ENCODE measurements around the gene JAG2.

The JAG2 gene

DNA sequence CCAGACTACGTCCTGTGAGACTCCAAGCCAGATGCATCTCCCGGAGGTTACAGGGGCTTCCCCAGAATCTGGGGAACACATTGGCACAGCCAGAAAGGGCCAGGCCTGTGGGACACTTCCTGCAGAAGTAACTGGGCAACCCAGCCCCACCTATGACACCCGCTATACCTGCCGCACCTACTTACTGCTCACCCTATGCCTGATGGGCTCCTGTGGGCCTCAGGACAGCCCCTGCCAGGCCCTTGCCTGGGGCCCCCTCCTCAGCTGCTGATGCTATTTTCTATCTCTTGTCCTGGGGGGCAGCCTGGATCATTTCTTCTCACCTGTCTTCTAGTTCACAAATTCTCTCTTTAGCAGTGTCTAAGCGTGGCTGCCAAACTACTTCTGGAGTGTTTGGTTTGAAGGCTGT is 28.7 kb downstream of the JAG2 start:
- no peak for DNase-seq (ENCODE audit: low read depth in 2 of 2)

DNA sequence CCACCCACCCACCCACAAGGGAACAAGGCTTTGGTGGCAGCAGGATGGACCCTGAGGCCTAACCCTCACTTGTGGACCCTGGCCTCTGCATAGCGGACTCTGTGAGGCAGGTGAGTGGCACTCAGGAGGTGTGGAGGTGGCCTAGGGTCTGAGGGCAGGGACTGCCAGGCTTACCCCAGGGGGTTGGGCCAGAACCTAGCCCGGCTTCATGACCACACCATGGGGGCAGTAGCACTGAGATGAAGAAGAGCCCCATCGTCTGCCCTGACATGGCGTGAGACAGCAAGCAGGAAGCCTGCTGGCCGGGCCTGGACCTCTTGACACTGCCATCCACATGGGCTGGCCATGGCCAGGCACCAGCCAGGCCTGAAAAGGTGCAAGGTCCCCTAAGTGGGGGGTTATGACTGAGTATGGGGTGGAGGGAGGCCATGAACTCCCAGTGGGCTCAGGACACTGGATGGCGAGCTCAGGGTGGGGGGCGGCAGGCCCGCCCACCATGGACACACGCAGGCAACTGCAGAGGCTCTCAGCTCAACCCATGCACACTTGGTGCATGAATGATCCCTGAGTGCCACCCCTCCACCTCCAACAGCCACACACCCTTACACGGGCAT is 29.3 kb downstream of the JAG2 start:
- no peak for DNase-seq (ENCODE audit: low read depth in 2 of 2)

DNA sequence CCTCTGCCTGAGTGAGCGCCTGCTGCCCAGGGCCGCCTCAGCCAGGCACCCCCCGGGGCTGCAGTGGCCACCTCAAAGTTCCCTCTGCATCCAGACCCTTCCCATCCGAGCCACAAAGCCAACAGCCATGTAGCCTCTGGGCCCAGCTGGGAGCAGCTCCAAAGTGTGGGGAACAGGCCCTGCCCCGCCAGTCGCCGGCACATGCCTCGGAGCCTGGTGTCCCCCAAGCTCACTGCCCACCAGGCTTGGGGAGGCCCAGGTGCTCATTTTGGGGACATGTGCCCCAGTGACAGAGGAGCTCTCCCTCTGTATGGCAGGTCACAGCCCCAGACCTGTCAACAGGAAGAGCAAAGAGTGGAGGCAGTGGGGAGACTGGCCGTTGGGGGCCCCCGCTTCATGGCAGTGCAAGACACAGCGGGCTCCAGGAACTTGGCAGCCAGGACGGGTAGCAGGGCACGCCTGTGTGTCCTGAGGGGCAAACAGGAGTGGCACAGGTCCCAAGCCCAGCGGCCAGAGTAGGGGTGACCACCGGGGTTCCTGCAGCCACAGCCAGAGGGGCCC is 29.9 kb downstream of the JAG2 start:
- DNase-seq (ENCODE audit: low read depth in 2 of 2): no peak

DNA sequence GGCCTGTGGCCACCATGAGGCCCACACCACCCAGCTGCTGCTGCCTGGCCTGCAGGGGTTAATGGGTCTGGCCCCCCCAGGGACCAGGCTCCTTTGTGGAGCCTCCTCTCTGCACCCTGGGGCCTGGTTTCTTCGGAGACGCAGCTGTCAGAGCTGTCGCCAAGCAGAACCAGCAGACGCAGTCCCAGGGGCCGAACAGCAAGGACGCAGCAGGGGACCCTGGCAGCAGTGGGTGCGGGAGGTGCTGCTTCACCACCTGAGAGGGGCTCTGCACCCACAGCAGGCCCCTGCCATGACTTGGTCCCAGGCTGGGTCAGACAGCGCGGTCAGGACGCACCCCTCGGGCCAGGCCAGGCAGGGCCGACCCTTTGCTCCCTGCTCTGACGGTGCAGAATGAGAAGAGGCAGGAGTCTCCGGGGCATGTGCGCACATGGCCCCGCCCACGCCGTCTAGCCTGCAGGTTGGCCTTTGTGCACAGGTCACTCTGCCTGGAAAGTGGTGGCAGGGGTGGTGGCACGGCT is 30.5 kb downstream of the JAG2 start:
- DNase-seq (ENCODE audit: low read depth in 2 of 2): no peak

DNA sequence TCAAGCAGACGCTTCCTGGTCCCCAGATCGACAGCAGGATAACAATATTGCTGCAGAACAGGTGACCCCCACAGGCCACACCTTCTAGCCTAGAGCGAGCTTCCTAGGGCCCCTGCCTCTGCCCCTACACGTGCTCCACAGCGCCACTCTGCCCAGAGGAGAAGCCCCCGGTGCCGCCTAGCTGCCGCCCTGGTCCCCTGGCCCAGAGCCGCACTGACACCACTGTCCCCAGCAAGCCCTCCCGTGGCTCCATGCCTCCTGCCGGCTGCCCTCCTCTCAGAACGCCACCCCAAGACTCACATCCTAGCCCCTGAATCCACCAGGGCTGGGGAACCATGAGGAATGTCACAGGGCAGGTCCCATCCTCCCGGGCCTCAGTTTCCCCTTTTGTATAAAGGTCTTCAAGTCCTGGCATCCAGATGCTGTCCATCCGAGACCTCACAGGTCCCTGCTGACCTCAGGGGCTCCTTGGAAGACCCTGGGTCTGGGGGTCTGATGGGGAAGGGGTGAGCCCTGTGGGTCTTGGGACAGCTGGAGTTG is 31.0 kb downstream of the JAG2 start:
- no peak for DNase-seq (ENCODE audit: low read depth in 2 of 2)

DNA sequence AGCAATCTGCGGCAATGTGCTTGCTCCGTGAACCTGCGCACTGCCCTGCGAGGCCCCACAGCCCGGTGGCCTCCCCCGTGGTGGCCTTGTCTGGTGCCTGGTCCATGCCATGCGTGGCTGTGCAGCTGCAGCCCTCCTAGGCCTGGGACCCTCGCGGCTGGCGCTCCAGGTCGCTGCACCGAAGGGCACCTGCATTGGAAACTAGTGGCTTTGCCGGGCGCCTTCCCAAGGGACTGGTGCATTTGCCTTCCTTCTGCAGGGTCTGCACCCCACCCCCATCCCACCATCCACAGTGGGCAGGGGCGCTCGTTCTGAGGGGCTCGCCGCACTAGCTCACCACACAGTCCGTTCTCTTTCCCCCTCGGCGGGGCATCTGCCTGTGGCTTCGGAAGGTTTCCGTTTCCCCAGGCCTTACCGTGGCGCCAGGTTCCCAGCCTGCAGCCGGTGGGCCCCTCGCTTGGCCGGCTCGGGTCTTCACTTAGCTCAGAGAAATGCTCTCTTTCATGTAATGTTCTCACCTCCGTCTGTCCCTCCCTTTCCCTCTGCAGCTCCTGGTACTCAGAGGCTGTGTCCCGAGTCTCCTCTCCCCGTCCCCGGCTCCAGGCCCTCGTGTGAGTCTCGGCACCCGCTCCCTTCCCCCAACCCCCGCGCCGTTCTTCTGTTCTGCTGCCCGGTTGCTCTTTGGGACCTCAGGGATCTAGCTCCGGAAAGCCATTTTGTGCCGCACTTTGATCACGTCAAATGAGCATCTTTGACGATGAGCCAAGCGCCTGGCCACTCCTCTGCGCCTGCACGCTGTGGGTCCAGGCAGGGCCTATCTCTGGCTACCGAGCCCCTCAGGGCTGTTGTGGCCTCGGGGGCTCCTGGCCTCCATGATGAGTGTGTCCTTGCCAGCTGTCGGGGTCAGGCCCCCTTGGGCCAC is 31.9 kb downstream of the JAG2 start:
- no peak for DNase-seq (ENCODE audit: low read depth in 2 of 2)

DNA sequence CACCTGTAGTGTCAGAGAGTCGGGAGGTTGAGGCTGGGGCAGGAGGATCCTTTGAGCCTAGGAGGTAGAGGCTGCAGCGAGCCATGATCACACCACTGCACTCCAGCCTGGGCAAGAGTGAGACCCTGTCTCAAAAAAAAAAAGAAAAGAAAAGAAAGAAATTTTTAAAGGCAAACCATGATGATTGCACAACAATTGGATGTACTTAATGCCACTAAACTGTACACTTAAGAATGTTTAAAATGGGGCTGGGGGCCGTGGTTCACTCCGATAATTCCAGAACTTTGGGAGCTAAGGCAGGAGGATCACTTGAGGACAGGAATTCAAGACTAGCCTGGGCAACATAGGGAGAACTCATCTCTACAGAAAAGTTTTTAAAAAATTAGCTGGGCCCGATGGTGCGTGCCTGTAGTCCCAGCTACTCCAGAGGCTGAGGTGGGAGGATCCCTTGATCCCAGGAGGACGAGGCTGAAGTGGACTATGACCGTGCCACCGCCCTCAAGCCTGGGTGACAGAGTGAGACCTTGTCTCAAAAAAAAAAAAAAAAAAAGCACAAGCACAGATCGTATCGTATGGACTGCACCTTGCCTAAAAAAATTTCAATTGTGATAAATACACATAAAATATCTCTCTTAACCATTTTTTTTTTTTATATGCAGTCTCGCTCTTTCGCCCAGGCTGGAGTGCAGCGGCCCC is 32.7 kb downstream of the JAG2 start:
- no peak for DNase-seq (ENCODE audit: low read depth in 2 of 2)

DNA sequence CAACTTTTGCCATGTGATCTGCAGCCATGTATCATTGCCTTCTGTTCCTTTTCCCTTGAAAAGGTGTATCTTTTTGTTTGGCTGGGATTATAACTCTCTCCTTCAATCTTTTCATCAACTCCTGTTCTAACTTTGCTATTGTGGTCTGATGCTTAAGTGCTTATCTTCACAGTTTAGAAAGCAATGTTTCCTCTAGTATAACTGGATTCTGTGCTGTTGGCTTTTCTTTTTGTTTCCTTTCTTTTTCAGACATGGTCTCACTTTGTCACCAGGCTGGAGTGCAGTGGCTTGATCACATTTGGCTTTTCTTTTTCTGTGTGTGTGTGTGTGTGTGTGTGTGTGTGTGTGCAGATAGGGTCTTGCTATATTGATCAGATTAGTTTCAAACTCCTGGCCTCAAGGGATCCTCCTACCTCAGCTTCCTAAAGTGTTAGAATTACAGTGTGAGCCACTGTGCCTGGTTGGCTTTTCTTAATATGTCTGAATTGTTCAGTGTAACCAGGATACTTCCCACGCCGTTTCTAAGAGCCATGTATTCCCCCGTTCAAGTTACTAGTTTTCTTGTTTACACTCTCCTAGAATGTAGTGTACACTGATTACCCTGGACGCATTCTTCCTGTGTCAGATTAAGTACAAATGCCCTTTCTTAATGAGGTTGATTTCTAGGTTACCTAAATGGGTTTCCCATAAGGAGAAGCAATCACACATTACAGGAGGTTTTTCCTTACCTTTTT is 35.5 kb downstream of the JAG2 start:
- DNase-seq (ENCODE audit: low read depth in 2 of 2): no peak

DNA sequence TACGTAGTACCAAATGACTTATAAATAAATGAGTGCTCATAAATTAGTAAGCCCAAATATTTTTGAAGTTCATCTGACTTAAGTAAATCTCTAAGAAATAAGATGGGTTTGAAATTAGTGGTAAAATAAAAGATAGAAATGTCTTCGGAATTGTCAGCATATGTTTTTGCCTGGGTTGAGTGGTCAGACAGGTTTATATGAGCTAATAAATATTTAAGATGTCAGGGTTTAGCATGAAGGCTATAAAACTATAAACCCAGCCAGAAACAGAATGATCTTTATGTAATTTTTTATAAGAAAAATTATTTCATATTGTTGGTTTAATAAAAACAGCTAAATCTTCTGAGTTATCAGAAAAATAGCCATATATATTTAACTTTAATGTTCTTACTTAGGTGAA is 37.3 kb downstream of the JAG2 start:
- DNase-seq (ENCODE audit: low read depth in 2 of 2): no peak

DNA sequence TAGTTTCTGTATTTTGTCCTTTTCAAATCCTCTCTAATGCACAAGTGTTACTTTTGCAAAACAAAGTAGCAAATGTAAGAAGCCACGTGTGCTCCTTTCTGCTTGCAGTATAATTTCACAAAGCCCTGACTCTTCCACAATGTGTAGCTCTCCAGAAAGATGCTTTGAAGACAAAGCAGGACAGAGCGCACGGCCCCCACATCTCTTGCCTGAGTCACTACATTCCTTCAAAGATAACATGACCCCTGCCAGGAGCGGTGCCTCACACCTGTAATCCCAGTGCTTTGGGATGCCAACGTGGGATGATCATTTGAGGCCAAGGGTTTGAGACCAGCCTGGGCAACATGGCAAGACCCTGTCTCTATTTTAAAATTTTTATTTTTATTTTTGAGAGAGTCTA is 40.5 kb downstream of the JAG2 start:
- no peak for DNase-seq (ENCODE audit: low read depth in 2 of 2)

DNA sequence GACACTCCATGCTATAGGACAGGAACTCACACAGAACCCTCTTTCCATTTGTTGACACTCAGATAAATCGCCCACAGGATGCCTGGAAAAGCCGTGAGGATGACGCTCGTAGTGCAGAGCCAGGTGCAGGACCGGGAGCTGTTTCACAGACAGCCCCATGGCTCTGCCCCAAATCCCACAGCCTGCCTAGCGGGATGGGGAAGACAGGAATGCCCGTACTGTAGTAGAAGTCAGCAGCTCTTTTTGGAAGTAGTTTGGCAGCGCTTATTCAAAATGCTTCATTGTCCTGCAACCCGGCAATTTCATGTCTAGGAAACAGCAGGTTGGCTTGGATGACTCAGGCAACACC is 41.6 kb downstream of the JAG2 start:
- no peak for DNase-seq (ENCODE audit: low read depth in 2 of 2)

DNA sequence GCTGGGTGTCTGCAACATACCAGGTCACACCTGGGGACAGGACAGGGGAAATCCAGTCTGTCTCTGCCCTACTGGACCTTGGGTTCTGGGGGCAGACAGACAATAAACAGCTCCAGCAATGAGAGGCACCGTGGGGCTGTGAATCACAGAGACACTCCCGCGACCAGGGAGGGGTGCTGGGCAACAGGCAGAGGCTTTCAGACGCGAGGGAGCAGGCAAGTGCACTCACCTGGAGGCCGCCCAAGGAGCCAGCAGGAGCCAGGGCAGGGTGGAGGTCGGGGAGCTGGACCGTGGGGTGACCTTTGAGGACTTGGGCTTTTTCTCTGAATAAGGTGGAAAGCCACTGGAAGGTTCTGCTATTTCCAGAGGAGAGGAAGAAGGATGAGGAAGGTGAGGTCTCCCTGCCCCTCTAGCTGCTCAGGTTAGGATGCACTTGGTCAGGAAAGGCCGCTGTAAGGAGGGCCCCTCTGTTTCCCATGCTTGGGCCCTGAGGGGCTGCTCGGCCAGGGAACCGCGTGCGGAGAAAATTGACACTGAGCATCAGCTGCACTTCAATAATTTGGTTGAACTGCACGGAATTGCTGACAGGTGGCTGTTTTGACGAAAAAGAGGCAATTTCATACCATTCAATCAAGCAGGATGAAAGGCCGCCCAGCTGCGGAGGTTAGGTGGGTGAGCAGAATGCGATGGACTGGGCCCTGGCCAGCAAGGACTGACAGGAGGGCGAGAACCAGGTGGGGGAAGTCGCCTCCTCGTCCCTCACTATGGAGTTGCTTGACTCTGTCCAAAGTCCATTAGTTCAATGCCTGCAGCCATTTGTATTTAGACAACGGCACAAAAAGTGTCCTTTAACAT is 42.2 kb downstream of the JAG2 start:
- DNase-seq (ENCODE audit: low read depth in 2 of 2): no peak

DNA sequence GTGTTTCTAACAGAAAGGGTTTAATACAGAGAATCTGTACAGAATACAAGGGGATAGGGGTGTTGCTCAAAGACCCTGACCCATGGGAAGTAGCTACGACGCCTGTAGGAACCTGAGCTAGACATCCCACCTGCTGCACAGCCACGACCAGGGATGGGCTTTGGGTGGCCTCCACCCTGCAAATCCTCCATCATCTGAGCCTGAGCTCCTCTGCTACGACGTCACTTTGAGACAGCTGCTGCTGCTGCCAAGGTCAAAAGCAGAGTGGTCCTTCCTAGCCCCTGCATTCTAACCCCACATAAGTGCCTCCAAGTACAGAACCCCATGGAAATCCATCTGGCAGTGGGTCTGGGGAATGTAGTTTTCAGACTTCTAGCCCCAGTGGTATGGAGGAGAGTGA is 43.8 kb downstream of the JAG2 start:
- no peak for DNase-seq (ENCODE audit: low read depth in 2 of 2)

DNA sequence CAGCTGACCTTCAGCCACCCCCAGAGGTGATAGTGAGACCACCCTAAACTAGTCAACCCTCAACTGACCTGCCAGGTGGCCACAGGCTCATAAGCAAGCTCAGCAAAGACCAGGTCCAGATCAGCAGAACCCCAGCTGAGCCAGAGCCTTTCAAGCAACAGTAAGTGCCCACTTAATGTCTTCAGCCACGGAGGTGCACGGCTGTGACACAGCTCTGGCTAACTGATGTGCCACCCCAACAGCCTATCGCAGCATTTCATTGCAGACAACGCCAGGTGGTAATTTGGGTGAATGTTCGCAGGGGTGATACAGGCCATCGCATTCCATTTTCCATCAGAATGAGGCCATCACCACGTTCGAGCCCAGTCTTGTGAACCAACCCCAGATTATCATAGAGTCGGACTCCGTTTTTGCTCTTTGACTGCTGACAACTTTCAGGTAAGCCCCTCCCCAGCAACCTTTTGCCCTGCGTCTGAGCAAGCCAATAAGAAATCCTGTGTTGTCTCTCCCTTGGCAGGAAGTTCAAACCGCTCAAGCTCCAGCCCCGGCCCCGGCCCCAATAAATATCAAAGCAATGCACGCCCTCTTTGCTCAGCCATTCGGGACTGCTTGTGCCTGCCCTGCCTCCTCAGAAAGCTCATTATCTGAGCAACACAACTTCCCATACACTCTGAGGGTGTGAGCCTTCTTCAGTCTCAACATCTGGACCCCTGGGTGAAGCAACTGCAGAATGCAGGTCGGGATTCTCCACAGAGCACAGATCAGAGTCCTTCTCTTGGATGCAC is 44.4 kb downstream of the JAG2 start:
- no peak for DNase-seq (ENCODE audit: low read depth in 2 of 2)

DNA sequence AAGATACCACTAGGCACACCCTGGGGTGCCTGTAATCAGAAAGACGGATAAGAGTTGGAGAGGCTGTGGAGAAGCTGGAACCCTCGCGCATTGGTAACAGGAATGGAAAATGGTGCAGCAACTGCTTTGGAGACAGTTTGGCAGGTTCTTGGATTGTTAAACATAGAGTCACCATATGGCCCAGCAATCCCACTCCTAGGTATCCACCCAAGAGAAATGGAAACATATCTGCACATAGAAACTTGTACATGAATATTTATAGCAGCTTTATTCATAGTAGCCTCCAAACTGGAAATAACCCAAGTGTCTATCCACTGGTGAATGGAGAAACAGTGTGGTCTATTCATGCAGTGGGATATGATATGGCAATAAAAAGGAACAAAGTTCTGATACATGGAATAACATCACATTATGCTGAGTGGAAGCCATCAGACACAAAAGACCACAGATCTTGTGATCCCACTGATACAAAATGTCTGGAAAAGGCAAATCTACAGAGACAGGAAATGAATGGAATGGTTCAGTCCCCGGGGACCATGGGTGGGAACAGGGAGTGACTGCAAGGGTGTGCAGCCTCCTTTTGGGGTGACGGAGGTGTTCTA is 45.4 kb downstream of the JAG2 start:
- DNase-seq (ENCODE audit: low read depth in 2 of 2): no peak

DNA sequence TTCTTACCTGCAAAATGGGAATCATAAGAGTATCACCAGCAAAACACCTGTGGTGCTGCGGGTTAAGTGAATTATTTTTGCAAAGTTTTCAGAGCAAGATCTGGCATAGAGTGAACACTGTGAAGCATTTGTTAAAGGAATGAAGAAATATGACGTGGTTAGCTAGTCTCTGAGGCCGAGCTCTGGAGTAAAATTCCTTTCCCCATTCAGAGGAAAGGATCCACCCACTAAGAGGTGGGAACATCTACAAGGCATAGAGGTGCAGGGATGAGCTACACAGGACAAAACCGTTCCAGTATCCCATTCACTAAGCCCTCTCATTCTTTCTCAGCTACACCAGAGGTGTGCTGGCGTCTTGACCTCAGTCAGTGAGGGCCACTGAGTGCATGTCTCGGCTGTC is 48.5 kb downstream of the JAG2 start:
- no peak for DNase-seq (ENCODE audit: low read depth in 2 of 2)

DNA sequence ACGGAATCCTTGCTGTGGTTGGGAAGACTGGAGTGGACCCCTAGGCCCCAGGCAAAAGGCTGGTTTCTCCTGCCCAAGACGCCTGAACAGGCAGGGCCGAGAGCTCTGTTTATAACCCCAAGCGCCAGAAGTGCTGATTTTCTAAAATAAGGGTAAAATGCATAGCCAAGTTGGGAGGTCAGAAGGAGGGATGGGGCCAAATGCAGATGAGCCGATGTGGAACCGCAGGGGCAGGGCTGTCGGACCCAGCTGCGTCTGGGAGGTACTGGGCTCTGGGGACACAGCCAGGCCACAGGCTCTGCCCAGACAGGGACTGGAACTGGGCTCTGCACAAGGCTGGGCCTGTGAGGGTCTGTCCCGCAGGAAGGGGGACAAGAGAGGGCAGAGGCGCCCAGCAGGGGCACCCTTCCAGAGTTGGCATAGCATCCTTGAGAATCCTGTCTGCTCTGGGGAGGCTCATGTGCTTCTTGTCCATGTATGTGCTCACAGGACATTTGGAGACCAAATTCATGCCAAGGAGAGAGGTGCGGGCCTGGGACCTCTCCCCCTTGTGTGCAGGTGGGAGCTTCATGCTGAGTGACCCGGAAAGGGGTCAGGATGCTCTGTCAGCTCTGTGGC is 49.1 kb downstream of the JAG2 start:
- DNase-seq (ENCODE audit: low read depth in 2 of 2): no peak

DNA sequence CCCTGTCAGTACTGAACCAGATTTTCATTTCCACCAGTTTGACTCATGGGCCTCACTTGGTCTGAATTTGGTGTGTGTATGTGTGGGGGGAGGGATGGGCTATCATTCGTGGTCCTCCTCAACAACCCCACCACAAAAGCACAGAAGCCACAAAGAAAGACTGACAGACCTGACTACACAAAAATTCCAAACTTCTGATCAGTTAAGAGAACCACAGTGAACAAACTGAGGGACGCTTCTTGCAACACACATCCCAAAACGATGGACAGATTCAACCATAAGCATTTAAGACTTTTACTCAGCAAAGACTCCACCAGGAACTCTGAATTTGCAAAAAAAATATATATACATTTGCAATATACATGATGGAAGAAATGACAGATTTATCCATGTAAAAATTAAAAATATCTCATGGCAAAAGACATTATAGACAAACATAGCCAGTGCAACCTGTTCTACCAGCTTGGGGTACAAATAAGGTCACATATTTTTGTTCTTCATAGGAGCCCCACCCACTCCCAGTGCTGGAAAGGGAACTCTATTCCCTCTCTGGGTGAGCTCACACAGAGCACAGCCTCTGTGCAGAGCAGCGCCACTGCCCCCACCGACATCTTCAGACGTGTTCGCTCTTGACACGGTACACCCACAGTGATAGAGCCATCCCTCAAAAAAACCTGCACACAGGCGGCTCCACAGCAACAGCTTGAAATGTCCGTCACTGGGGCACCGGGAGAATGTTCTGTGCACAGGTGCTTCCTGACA is 49.7 kb downstream of the JAG2 start:
- DNase-seq (ENCODE audit: low read depth in 2 of 2): no peak

All from activated CD4-positive, alpha-beta T cell treated with anti-CD3 and anti-CD28 coated beads for 24 hours (primary cell).